ENCODE results near the gene CWC25.
A peak's percentile ranks its signal among the peaks of the same experiment; 100 is the strongest.

Gene CWC25

GRCh38 chr17:38824899-38825761 lies at the start of gene CWC25:
TSS of gene CWC25 (minus strand) at chr17:38825321. CDS start at chr17:38825183, 138 bp downstream.
- Histone ChIP-seq H3K4me3 (ENCODE audit: low read depth, low read length) (peak within 1 kb of the TSS; percentile 92), H3K27me3 (replicated peaks) (no peaks in the 10 kb centered on the region), H3K27ac (peak within 1 kb of the TSS; percentile 99), H3K36me3 (replicated peaks) (peaks cover 10% of the 10 kb centered on the region)
- TF ChIP-seq CTCF (IDR thresholded peaks at IDR 0.05; ENCODE audit: low read depth, low read length, missing control alignments): no peak
- DNase-seq: peak; percentile 98
- in situ Hi-C loops (cut with HindIII; ENCODE audit: low pct_ligation_motif_present, low sequenced_read_pairs): no loop called here

GRCh38 chr17:38873640-38874380 lies 48.7 kb upstream of the CWC25 start:
- no peak for DNase-seq
- H3K4me3 ChIP-seq (ENCODE audit: low read depth, low read length): no peak overlapping the region
- in situ Hi-C loops (cut with HindIII; ENCODE audit: low pct_ligation_motif_present, low sequenced_read_pairs): no loop called here
- peaks cover 31% of the 10 kb centered on the region for H3K36me3 ChIP-seq (replicated peaks)
- no peak overlapping the region for H3K27ac ChIP-seq
- no peak for TF ChIP-seq CTCF (IDR thresholded peaks at IDR 0.05; ENCODE audit: low read depth, low read length, missing control alignments)
- no peaks in the 10 kb centered on the region for H3K27me3 ChIP-seq (replicated peaks)

- DNase-seq: no peak
- in situ Hi-C loops (cut with HindIII; ENCODE audit: low pct_ligation_motif_present, low sequenced_read_pairs): no loop called here
- no peak for TF ChIP-seq CTCF (IDR thresholded peaks at IDR 0.05; ENCODE audit: low read depth, low read length, missing control alignments)
- Histone ChIP-seq H3K27ac (no peak overlapping the region), H3K4me3 (ENCODE audit: low read depth, low read length) (peak overlapping the region; percentile 79), H3K36me3 (replicated peaks) (peaks cover 21% of the 10 kb centered on the region), H3K27me3 (replicated peaks) (no peaks in the 10 kb centered on the region)
Measured at GRCh38 chr17:38872671-38873385, 47.7 kb upstream of the CWC25 start.

- DNase-seq: no peak
- Histone ChIP-seq H3K27me3 (replicated peaks) (no peaks in the 10 kb centered on the region), H3K4me3 (ENCODE audit: low read depth, low read length) (peak overlapping the region; percentile 79), H3K27ac (no peak overlapping the region), H3K36me3 (replicated peaks) (peaks cover 21% of the 10 kb centered on the region)
- TF ChIP-seq CTCF (IDR thresholded peaks at IDR 0.05; ENCODE audit: low read depth, low read length, missing control alignments): no peak
- in situ Hi-C loops (cut with HindIII; ENCODE audit: low pct_ligation_motif_present, low sequenced_read_pairs): no loop called here
Measured at GRCh38 chr17:38872027-38872511, 46.9 kb upstream of the CWC25 start.

DNA sequence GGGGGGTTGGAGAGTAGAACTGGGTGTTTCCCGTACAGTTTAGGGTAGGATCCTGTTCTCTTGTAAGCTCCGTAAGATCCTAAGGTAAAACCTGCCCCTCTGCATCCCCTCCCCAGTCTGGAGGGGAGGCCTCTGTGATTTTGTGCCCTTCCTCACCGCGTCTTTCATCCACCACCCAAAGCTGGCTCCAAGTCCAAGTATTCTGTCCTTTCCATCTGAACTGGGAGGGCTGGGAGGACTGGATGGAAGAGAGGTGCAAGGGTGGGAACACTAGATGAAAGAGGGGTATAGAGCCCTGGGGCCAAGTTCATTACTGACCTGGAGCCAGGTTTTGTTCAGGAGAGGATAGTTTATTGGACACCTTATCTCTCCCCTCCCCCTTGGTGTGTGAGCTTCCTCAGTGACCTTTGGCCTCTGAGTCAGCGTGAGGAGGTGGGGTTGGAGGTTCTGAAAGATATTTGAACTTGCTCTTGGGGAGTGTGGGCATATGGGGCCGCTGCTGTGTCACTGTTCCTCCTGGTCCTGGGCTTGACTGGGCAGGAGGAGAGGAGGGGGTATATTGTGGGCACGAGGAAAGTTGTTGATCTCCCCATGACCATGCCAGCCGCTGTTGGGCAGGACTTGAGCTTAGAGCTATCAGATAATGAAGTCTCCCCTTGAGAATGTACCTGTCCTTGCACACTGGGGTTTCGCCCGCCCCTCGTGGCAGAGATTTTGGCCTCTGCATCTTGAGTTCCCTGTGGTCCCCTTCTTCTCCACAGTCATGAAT lies 46.3 kb upstream of the CWC25 start:
- in situ Hi-C loops (cut with HindIII; ENCODE audit: low pct_ligation_motif_present, low sequenced_read_pairs): no loop called here
- peak overlapping the region; percentile 3 for H3K27ac ChIP-seq
- peak; percentile 3 for TF ChIP-seq CTCF (IDR thresholded peaks at IDR 0.05; ENCODE audit: low read depth, low read length, missing control alignments)

More for the DNA sequence above, 46.3 kb upstream of the CWC25 start:
- H3K4me3 ChIP-seq (ENCODE audit: low read depth, low read length): peak overlapping the region; percentile 79
- H3K36me3 ChIP-seq (replicated peaks): peaks cover 21% of the 10 kb centered on the region
- peak; percentile 69 for DNase-seq
- no peaks in the 10 kb centered on the region for H3K27me3 ChIP-seq (replicated peaks)
